Measurements from ENCODE around the gene PCDH18.
"Not testable (repeated sequence)": the region's sequence is repeated elsewhere in the genome, so short reads cannot be mapped to it uniquely, and the experiment has no call there.

PCDH18 gene

DNA sequence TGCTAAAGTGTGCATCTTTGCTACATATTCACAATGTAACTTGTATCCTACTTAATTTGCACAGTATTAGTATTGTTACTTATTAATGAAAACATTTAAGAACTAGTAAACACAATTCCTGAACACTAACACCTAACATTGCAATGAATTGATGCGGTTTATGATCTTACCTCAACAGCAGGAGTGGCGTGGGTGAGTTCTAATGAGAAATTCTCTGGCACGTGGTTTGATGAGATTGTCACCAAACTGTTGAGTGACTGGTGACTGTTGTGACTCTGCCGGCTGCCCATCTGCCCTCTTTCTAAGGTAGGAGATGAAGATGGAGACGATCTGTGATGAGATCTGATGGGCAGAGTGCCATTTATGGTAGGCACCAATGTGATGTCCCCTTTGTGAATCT lies 2.9 kb downstream of the PCDH18 start:
- FAIRE-seq, result no peak

DNA sequence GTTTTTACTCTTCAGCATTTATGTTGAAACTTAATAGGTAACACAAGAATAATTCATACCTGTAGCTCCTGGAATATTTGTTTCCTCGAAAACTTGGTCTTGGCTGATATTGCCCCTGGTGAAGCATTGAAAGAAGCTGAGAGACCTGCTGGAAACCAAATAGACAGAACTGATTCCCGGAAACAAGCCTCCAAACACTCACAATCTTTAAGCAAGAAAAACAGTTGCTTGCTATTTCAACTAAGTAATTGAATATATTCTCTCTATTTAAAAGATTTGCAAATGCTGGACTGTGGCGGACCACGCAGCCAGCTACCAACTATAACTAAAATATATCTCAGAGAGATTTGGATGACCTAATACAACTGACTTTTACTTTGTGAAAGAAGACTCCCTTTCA lies 3.6 kb downstream of the PCDH18 start:
- FAIRE-seq (no peak), DNase-seq (ENCODE audit: insufficient read length, low spot score) (no peak)
- TF ChIP-seq, protein P1, sequence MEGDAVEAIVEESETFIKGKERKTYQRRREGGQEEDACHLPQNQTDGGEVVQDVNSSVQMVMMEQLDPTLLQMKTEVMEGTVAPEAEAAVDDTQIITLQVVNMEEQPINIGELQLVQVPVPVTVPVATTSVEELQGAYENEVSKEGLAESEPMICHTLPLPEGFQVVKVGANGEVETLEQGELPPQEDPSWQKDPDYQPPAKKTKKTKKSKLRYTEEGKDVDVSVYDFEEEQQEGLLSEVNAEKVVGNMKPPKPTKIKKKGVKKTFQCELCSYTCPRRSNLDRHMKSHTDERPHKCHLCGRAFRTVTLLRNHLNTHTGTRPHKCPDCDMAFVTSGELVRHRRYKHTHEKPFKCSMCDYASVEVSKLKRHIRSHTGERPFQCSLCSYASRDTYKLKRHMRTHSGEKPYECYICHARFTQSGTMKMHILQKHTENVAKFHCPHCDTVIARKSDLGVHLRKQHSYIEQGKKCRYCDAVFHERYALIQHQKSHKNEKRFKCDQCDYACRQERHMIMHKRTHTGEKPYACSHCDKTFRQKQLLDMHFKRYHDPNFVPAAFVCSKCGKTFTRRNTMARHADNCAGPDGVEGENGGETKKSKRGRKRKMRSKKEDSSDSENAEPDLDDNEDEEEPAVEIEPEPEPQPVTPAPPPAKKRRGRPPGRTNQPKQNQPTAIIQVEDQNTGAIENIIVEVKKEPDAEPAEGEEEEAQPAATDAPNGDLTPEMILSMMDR (IDR thresholded peaks at IDR 0.05; ENCODE audit: insufficient read depth, missing control alignments), result no peak

More for the DNA sequence above, 2.9 kb downstream of the PCDH18 start:
- TF ChIP-seq, protein P1 (IDR thresholded peaks at IDR 0.05; ENCODE audit: insufficient read depth, missing control alignments), result no peak
- no peak for DNase-seq (ENCODE audit: insufficient read length, low spot score)

DNA sequence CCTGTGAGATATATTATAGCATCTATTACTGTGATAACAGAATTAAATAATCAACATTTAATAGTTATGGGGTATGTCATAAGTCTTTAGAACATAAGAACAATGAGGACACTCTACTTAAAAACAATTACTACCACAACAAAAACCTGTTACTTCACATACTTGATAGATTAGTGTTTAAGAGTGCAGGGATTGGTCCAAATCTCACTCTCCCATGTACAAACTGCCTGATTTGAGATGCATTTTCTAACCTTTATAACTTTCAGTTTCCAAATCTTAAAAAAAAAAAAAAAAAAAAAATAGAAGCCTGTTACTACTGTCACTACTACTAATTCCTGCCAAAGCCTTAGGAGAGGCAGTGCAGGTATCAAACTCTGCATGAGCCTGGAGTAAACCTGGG lies 5.6 kb downstream of the PCDH18 start:
- TF ChIP-seq, protein P1 (IDR thresholded peaks at IDR 0.05; ENCODE audit: insufficient read depth, missing control alignments), result no peak
- FAIRE-seq, result no peak
- no peak for DNase-seq (ENCODE audit: insufficient read length, low spot score)

DNA sequence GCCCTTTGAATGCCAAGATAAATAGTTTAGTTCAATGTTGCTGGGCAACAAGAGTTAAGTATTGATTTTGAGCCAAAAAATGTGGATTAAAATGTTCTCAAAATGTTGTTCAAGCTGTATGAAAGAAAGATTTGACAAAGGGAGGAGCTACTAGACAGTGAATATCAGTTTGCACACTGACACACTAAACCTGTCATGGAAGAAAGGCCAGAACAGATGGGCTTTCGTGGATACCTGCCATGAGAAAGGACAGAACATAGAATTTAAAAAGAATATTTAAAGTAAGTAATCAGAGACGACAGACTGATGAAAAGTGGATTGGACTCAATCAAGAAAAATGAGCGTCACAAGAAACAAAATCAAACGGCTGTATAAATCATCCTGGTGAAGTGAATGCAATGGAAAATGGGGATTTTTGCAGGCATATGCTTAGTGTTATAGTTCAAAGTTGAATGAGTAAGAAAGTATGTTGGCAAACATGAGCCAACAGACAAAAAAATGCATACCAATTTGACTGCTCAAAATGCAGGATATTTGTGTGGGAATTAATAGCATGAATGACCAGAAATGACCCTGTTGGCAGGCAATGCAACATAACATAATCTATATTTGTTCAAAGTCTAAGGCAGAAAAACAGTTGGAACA lies 7.4 kb downstream of the PCDH18 start:
- no peak for DNase-seq (ENCODE audit: insufficient read length, low spot score)
- FAIRE-seq, result no peak
- TF ChIP-seq, protein P1 (IDR thresholded peaks at IDR 0.05; ENCODE audit: insufficient read depth, missing control alignments), result no peak

DNA sequence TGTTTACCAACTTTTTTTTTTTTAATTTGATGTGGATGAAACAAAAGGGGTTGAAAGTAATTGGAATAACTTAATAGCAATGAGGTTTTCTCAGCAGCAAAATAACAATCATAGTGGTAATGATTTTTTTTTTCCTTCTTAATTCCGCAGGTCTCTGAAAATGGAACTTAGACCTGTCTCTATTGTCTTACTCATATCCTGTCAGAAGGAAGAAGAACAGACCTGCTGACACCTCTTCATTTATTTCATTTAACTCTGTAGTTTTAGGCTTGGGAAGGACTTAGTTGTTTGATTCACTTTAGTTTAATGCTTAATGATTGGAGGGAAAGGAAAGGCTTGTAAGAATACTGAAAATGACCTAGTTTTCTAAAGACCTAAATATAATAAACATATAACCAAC lies 9.0 kb downstream of the PCDH18 start:
- DNase-seq (ENCODE audit: insufficient read length, low spot score), result no peak
- TF ChIP-seq, protein P1 (IDR thresholded peaks at IDR 0.05; ENCODE audit: insufficient read depth, missing control alignments), result no peak
- no peak for FAIRE-seq

DNA sequence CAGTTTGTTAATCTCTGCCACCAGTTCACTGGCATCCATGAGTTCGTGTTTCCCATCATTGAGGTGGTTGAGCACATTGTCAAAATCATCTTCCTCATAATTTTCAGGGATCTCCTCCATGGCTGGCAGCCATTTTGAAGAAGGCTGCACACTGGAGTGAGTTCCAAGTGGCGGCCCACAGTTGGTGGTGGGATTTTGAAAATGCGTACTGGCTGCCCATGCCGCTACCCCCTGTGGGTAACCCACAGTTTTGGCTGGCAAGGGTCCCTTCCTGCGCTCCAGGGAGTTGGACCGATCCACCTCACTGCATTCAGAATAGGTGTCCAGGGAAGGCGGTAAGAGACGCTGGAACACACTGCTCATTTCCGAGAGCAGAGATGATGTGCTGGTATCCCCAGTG lies 11.2 kb downstream of the PCDH18 start:
- no peak for DNase-seq (ENCODE audit: insufficient read length, low spot score)
- TF ChIP-seq, protein P1 (IDR thresholded peaks at IDR 0.05; ENCODE audit: insufficient read depth, missing control alignments), result no peak
- no peak for FAIRE-seq

DNA sequence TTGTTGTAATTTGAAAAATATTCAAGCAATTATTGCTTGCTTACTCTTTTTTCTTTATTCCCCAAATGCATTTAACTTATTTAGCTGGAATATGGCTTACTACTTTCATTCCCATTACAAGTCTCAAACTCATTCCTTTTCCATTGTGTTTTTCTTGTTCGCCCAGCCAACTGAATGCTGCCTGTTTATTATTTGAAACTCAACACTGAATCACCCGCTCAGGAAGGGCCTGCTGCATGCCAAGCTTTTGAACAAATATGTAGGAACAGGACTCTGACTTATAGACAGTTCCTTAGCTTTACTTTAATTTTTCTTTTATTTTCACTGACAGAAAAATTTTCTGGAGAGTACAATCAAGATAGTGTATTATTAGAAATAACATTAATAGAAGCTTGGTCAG lies 12.9 kb downstream of the PCDH18 start:
- TF ChIP-seq, protein P1 (IDR thresholded peaks at IDR 0.05; ENCODE audit: insufficient read depth, missing control alignments), result no peak
- FAIRE-seq (no peak), DNase-seq (ENCODE audit: insufficient read length, low spot score) (no peak)

DNA sequence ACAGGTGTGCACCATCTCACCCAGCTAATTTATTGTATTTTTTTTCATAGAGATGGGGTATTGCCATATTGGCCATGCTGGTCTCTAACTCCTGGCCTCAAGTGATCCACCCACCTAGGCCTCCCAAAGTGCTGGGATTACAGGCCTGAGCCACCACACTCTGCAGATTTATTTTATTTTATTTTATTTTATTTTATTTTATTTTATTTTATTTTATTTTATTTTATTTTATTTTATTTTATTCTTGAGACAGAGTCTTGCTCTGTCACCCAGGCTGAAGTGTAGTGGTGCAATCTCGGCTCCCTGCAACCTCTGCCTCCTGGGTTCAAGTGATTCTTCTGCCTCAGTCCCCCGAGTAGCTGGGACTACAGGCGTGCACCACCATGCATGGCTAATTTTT lies 15.0 kb downstream of the PCDH18 start:
- FAIRE-seq; DNase-seq (ENCODE audit: insufficient read length, low spot score): not testable (repeated sequence)
